ENCODE data around the gene C5orf46. TPM values are rescaled to one million over a fixed set of nuclear protein-coding genes. Genes with fewer than 3 reads are reported as not detected.

Gene C5orf46
- polyA plus RNA-seq, 2 of the 4 experiments (the other 2 are of a cell fraction), result not detected

- no peak for TF ChIP-seq PHF8 (IDR thresholded peaks at IDR 0.05; ENCODE audit: borderline replicate concordance, low read depth)
- no peak for TF ChIP-seq FOSB (CRISPR knock-in tag; IDR thresholded peaks at IDR 0.05)
- TF ChIP-seq CEBPB (IDR thresholded peaks at IDR 0.05), result no peak
- no peak for TF ChIP-seq HOXA7 (CRISPR knock-in tag; IDR thresholded peaks at IDR 0.05)
- TF ChIP-seq FOXS1 (CRISPR knock-in tag; IDR thresholded peaks at IDR 0.05), result no peak
- no peak for TF ChIP-seq NR3C1 (IDR thresholded peaks at IDR 0.05)
Observed at GRCh38 chr5:147911427-147911826, 5.1 kb upstream of the C5orf46 start (continued).

GRCh38 chr5:147904110-147904509 lies 2.2 kb downstream of the C5orf46 start:
- no peak overlapping the region for H3K27ac ChIP-seq
- 47% methylated on average over 4 of the region's 4 CpGs for WGBS (ENCODE audit: missing lambda C conversion rate)
- POLR2A ChIA-PET, result no interaction called here
- ATAC-seq (no peak), DNase-seq (ENCODE audit: low read depth in 1 of 2, low spot score in 1 of 2) (no peak), FAIRE-seq (no peak)
- CTCF ChIA-PET, result no interaction called here
- H3K4me3 ChIP-seq, result no peak overlapping the region
- no peaks in the 10 kb centered on the region for H3K9me3 ChIP-seq
- H3K4me2 ChIP-seq, result no peak overlapping the region
- TF ChIP-seq RFX5 (IDR thresholded peaks at IDR 0.05) (no peak), SREBF2 (IDR thresholded peaks at IDR 0.05) (no peak), RARB (CRISPR knock-in tag; IDR thresholded peaks at IDR 0.05) (no peak), RAD21 (conservative IDR thresholded peaks at IDR 0.05 in 1 of 2, IDR thresholded peaks at IDR 0.05 in 1 of 2) (no peak), MYC (IDR thresholded peaks at IDR 0.05; ENCODE audit: borderline replicate concordance, low read length) (no peak), MAZ (IDR thresholded peaks at IDR 0.05; ENCODE audit: borderline replicate concordance, low read depth, low read length) (no peak), HMGXB4 (CRISPR knock-in tag; IDR thresholded peaks at IDR 0.05; ENCODE audit: borderline replicate concordance) (no peak), POLR2A (IDR thresholded peaks at IDR 0.05; ENCODE audit: low read length) (no peak), EP300 (IDR thresholded peaks at IDR 0.05) (no peak), CTCF (IDR thresholded peaks at IDR 0.05) (no peak), HOXB5 (CRISPR knock-in tag; IDR thresholded peaks at IDR 0.05) (no peak), POLR2AphosphoS2 (conservative IDR thresholded peaks at IDR 0.05; ENCODE audit: low read length) (no peak), KDM1A (IDR thresholded peaks at IDR 0.05; ENCODE audit: low read depth) (no peak), MAX (IDR thresholded peaks at IDR 0.05) (no peak), FOSL2 (IDR thresholded peaks at IDR 0.05) (no peak), FOSL2 (CRISPR knock-in tag; IDR thresholded peaks at IDR 0.05) (no peak), RNF2 (IDR thresholded peaks at IDR 0.05; ENCODE audit: borderline replicate concordance, low read depth) (no peak), USF2 (IDR thresholded peaks at IDR 0.05) (no peak)
- H3K4me1 ChIP-seq, result no peaks in the 10 kb centered on the region

All from A549 (cell line).